ENCODE results near the gene POLN.
"Not testable (repeated sequence)": the region's sequence is repeated elsewhere in the genome, so short reads cannot be mapped to it uniquely, and the experiment has no call there.

POLN gene

GRCh38 chr4:2163311-2163821 lies 78.6 kb downstream of the POLN start:
- DNase-seq (ENCODE audit: low spot score) = no peak

GRCh38 chr4:2161092-2161703 lies 80.7 kb downstream of the POLN start:
- not testable (repeated sequence) for DNase-seq (ENCODE audit: low spot score)

DNA sequence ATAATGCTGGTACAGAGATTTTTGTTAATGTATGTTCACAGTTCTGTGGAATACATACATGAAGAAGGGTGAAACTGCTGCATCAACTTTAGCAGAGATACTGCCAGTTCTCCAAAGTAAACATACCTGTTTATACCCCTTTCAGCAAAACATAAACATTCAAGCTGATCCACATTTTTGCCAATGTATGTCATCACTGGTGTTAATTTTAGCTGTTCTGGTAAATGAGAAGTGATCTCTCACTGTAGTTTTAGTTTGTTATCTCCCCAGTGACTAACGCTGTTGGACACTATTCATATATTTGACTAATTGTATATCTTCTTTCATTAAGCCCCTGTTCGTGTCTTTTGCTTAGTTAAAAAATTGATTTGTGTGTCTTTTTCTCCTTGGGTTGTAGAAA lies 82.0 kb downstream of the POLN start:
- no peak for DNase-seq (ENCODE audit: low spot score)

DNA sequence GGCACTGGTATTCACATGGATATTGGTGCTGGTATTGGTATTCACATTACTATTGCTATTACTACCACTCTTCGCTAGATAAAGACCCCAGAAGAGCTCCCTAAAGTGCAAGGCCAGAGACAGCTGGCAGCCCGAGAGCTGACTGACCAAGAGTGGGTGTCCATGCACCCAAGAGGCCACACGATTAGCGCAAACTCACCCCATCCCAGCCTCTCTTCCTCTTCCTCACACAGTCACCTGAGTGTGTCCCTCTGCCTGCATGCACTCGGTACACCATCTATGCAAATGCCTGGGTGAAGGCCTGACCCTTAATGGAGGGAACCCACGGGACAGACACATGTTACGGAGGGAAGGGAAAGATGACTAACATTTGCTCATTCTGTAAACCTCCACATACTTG lies 86.7 kb downstream of the POLN start:
- no peak for DNase-seq (ENCODE audit: low spot score)

DNA sequence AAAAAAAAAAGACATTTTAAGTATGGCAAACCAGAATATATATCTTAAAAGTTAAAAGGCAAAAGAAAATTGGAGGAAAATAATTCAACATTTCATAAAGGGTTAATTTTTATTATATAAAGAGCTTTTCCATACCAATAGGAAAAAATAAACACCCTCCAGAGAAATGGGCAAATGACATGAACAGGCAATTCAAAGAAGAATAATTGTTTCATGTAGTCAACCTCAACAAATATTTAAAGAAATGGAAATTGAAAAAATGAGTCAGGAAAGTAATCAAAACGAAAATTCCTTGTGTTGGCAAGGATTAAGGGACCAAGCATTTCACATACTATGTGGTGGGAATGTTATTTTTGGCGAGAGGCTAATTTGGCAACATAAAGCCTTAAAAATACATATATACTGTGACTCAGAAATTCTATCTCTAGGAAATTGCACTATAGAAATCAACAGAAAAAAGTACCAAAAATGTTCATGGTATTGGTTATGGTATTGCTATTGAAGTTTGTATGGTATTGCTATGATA lies 87.6 kb downstream of the POLN start:
- DNase-seq (ENCODE audit: low spot score) = no peak

DNA sequence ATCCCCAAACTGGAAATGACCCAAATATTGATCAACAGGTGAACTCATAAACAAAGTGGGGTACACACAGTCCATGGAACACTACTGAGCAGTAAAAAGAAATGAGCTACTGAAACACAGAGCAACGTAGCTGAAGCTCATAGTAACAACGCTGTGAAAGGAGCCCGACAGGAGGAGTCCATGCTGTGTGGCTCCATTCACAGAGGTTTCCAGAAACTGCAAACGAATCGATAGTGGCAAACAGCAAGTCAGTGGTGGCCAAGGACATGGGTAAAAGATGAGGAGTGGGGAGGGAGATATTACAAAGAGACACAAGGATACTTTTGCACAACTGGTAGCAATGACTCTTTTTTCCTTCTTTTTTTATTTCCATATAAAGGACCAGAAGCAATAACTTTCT lies 90.4 kb downstream of the POLN start:
- no peak for DNase-seq (ENCODE audit: low spot score)

GRCh38 chr4:2150076-2150475 lies 91.8 kb downstream of the POLN start:
- no peak for DNase-seq (ENCODE audit: low spot score)

- DNase-seq (ENCODE audit: low spot score) = no peak
Observed at GRCh38 chr4:2142630-2143427, 99.1 kb downstream of the POLN start.

DNA sequence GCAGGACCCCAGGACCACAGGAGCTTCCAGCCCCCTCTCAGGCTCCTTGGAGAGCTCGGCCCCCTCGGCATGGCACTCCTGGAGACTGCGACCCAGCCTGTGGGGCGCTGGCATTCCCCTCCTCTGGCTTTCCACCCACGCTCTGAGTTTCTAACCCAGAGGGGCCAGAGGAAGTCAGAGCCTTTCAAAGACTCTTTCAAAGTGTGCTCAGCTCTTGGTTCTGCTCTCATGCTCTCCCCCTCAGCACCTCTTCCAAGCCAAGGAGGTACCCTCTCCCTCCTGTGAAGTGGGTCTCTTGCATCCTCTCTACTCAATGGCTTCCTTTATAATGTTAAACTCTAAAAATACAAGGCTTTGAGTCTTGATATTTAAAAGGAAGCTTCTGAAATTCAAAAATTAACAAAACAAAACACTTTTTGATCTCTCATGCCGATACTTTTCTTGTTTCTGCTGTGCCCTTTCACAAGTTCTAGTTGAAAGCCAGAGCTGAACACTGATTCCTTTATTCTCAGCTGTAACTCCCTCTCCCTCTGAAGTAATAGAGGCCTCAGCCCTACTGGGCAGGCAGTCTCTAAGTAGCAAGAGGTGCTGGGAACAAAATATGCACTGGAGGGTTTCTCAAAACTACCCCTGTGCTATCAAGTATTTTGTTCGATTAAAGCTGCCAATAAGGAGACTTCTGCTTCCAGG lies 100.0 kb downstream of the POLN start:
- no peak for DNase-seq (ENCODE audit: low spot score)

DNA sequence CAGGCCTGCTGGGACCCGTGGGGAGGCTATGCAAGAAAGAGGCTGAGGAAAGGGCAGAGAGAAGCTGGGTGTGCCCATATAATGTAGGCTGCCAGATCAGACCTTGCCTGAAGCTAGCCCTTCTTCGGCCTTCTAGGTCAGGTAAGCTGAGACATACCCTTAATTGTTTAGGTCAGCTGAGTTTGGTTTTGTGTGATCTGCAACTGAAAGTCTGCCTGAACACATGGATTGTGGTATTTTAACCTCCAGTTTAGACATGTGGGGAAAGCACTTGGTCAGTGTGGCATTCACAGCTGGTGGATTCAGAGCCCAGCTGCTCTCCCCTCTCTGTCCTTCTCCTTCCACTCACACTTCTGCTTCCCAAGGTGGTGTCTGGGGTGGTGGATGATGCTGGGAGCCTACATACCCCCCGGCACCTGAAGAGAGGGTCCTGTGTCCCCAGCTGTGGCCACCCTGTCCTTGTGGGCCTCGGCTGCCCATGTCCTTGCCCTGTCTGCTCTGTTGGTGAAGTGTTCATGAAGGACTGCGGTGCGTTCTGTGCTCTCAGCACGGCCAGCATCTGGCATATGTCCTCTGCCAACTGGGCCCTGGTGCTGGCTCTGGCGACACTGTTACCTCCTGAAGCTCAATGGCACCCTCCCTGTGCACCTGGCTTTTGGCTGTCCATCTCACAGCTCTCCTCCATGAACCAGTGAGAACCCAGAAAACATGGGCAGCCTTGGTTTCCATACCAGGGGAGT lies 100.7 kb downstream of the POLN start:
- no peak for DNase-seq (ENCODE audit: low spot score)

GRCh38 chr4:2138846-2139500 lies 102.9 kb downstream of the POLN start:
- DNase-seq (ENCODE audit: low spot score) = no peak

DNA sequence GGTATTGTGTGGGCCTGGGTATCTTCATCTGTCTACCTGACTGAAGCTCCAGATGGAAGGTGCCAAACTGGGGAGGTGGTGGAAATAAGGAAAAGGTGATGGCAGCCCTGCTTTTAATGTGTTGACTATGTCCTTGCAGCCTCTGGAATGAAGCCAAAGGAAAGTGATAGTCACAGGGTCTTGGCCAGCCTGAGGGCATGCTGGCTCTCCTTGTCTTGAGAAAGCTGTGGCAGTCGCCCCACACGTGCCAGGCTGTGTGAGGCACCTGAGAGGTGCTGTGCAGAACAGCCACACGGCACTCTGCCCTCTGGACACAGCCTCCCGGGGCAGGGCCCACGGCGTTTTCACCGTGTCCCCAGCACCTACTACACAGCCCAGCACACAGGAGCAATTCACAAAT lies 105.2 kb downstream of the POLN start:
- DNase-seq (ENCODE audit: low spot score) = no peak

DNA sequence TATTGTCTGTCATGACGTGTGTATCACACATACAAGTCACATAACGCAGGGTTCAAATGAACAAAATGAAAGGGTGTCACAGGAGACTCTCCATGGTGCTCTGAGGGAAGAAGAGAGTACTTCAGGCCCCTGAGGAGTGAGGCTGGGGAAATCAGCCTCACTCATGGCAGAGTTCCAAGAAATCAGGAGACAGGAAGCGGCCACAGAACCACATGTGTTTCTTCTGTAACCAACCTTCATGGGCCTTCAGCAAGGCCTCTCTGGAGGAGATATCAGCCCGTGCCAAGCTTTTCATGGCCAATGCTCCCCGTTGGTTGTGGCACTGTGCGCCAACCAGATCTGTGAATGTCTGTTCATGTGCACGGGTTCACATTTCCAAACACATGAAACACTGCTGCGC lies 106.8 kb downstream of the POLN start:
- DNase-seq (ENCODE audit: low spot score) = no peak

GRCh38 chr4:2132438-2132837 lies 109.5 kb downstream of the POLN start:
- DNase-seq (ENCODE audit: low spot score) = no peak

- no peak for DNase-seq (ENCODE audit: low spot score)
Observed at GRCh38 chr4:2127609-2128332, 114.2 kb downstream of the POLN start.

DNA sequence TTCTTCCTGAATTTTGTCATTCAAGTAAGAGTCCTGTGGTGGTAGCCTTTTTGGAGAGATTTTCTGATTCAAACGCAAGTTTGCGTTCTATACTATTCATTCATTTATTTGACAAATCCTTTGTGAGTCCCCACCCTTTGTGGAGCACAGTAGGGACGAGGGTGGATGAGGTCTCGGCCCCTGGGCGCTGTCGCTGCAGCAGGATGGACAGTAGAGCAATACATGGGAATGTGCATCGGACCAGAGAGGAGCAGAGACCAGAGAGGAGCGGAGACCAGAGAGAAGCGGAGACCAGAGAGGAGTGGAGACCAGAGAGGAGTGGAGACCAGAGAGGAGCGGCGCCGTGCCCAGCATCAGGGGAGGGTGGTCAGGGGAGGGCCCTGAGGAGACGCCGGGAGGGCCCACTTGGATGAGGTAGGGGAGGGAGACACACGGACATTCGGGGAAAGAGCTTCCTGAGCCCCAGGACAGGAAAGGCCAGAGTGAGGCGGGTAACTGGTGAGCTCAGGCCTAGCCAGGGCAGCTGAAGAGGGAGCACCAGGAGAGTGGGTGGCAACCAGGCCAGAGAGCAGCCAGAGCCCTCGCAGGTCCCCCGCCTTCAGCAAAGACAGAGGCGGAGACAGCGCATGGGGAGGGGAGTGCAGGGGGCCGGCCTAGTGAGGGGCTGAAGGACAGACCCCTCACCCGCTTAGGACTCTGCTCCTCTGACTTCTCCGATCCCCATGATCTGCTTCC lies 115.4 kb downstream of the POLN start:
- DNase-seq (ENCODE audit: low spot score) = no peak

DNA sequence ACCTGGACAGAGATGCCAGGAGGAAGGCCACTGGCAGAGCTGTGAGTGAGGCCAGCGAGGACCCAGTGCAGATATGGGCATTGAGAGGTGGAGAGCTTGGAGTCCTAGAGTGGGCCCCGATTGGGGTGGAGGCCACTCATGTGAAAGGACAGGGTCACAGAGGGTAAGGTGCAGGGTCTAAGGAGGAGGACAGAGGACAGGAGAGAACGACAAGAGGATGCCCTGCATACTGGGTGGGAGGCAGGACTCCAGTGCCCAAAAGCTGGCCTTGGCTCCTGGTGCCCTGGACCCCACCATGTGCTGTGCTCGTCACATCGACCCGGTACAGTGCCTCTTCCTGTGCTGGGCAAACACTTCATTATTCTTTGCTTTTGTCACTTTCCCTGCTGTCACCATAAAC lies 116.1 kb downstream of the POLN start:
- DNase-seq (ENCODE audit: low spot score) = no peak

DNA sequence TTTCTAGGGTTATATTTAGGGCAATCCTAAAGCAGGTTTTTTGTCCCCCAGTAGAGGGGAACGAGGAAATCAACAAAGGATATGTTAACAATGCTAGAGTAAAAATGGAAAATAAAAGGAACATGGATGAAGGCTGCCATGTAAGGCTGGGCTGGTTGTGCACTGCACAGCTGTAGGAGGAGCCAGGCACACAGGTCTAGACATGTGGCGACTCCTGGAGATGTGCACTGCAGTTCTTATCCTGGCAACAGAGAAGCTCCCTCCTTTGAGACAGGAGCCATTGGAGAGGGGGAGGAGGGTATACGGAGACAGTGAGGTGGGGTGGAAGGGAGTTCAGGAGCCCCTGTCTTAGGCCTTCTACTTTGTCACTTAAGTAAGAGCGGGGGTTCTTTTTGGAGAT lies 116.9 kb downstream of the POLN start:
- no peak for DNase-seq (ENCODE audit: low spot score)

GRCh38 chr4:2116687-2117400 lies 125.1 kb downstream of the POLN start:
- no peak for DNase-seq (ENCODE audit: low spot score)

DNA sequence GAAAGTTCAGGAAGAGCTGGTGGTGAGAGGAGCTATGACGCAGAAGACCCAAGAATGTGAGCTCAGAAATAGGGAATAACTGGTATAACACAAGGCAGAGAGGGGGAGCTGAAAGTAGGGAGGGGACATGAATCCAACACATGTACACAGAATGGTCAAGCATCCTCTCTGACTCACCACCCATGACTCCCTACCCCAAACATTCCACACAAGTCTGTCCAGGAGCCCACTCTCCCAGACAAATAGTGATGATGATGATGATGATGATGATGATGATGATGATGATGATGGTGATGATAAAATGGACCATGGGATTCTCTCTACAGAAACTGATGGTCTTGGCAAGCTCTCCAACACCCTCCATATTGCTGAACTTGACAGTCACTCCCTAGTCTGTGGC lies 136.4 kb downstream of the POLN start:
- DNase-seq (ENCODE audit: low spot score) = no peak

Measured in hematopoietic multipotent progenitor cell treated with erythropoietin and hydrocortisone succinate and interleukin-3 and kit ligand, for 15 days (in vitro differentiated cells).